Measurements from ENCODE around the gene EIF6.
"Not testable (repeated sequence)": the region's sequence is repeated elsewhere in the genome, so short reads cannot be mapped to it uniquely, and the experiment has no call there.

EIF6 gene

DNA sequence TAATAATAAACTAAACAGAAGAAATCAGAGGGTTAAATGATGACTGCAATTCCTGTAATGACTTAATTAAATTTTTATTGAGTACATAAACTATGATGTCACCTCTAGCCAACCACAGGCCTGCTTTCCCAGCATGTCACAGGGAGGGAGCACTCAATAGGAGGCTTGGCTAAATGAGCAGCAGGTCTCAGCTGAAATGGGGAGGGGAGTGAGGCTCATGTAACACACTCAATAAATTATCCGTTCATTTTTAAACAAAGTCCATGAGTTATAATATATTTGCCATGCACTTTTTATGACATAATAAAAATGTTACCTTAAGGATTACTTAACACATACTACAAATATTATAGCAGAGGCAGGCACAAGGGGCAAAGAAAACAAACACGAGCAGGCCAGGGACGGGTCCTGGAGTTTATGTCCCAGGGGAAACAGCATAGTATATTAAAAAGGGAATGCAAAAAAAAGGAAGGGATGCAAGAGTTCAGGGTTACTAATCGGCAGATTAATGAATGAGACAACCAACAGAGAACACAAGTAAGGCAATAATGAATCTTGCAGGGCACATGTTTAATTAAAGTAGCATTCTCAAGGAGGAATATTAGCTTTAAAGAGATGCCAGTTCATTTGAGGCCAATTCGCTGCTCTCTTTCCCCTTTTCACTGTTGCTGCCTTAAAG is 34.8 kb upstream of the EIF6 start:
- TF ChIP-seq, protein P1, sequence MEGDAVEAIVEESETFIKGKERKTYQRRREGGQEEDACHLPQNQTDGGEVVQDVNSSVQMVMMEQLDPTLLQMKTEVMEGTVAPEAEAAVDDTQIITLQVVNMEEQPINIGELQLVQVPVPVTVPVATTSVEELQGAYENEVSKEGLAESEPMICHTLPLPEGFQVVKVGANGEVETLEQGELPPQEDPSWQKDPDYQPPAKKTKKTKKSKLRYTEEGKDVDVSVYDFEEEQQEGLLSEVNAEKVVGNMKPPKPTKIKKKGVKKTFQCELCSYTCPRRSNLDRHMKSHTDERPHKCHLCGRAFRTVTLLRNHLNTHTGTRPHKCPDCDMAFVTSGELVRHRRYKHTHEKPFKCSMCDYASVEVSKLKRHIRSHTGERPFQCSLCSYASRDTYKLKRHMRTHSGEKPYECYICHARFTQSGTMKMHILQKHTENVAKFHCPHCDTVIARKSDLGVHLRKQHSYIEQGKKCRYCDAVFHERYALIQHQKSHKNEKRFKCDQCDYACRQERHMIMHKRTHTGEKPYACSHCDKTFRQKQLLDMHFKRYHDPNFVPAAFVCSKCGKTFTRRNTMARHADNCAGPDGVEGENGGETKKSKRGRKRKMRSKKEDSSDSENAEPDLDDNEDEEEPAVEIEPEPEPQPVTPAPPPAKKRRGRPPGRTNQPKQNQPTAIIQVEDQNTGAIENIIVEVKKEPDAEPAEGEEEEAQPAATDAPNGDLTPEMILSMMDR (IDR thresholded peaks at IDR 0.05; ENCODE audit: low read depth, low read length) = no peak
- DNase-seq (ENCODE audit: extremely low read depth, low read depth) = no peak

DNA sequence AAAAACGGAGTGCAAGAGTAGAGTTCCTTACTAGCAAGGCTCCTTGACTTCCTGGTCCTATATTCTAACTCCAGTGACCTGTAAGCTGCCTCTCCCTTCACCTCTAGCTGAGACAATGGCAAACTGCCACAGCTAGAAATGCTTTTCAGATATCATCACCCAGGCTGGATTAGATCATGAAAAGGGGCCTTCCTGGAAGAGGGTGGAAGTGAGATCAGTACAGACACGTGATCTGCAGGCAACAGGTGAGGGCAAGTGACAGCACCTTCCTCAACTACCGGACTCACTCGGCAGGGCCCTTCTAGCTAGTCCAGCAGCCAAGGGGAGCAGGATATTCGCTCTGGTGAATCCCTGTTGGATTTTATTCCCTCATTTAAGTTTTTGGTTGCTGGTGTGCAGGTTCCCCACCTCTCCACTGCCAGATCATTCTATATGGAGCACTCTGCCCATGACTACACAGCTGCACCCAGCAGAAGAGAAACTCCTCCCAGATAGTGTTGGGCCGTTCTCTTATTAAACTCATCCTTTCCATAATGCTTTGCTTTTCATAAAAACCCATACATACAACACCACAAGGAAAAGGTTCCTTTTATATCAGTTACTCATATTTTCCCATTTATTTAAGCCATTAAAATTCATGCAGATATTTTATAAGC is 34.1 kb upstream of the EIF6 start:
- TF ChIP-seq, protein P1 (IDR thresholded peaks at IDR 0.05; ENCODE audit: low read depth, low read length) = no peak
- no peak for DNase-seq (ENCODE audit: extremely low read depth, low read depth)

DNA sequence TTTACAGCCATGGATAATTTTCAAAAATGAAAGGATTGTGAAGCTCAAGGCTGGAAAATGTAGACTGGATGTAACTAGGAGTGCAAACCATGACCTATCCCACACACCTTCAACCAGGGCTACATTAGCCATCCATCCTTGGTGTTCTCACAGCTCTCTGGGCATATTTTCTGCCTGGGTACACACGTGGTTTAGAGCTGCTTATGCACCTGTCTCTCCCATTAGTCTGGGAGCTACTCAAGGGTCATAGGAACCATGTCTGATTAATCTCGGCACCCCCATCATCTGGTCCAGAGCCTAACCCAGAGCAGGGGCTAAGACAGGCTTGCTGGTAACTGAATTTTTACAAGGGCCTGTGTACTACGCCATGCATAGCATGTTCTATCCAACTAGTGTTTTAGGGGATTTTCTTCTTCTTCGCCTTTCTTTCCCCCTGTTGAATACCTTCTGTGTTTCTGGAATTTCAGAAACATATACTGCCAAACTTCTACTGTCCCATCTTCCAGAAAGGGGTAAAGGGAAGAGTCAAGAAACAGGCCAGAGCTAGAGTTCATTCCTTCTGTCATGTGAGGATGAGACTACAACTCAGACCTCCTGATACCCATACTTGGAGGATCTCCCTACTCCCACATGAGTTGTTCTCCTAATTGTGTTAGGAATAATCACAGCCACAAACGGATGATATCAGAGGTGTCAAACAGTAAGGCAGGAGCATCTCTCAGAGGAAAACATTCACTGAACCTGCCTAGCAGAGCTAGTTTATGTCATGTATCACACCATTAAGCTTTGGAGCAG is 33.0 kb upstream of the EIF6 start:
- no peak for DNase-seq (ENCODE audit: extremely low read depth, low read depth)
- TF ChIP-seq, protein P1 (IDR thresholded peaks at IDR 0.05; ENCODE audit: low read depth, low read length) = no peak

DNA sequence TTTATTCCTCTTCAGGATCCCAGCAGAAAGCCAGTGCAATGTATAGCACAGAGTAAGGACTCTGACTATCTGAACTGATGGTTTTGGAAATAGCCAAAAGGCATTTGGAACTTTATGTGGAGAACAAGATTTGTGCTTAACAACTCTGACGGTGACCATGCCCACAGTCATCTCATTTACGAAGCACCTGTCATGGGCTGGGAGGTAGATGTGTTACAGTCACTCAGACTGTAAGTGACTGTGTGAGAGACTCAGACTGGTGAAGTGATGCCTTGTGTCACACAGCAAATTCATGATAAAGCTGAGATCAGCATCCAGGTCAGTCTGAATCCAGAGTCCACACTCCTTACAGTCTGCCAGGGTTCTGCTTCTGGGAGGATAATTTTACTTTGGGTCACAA is 31.5 kb upstream of the EIF6 start:
- TF ChIP-seq, protein P1 (IDR thresholded peaks at IDR 0.05; ENCODE audit: low read depth, low read length) = no peak
- no peak for DNase-seq (ENCODE audit: extremely low read depth, low read depth)

DNA sequence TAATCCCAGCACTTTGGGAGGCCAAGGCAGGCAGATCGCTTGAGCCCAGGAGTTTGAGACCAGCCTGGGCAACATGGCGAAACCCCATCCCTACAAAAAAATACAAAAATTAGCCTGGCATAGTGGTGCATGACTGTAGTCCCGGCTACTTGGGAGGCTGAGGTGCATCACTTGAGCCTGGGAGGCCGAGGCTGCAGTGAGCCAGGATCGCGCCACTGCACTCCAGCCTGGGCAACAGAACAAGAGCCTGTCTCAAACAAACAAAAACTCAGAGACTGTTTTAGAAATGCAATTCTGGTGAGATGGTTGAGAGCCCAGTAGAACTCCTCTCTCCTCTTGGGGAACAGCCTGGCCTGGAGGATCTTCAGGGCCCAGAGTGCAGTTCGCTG is 31.1 kb upstream of the EIF6 start:
- not testable (repeated sequence) for DNase-seq (ENCODE audit: extremely low read depth, low read depth)

DNA sequence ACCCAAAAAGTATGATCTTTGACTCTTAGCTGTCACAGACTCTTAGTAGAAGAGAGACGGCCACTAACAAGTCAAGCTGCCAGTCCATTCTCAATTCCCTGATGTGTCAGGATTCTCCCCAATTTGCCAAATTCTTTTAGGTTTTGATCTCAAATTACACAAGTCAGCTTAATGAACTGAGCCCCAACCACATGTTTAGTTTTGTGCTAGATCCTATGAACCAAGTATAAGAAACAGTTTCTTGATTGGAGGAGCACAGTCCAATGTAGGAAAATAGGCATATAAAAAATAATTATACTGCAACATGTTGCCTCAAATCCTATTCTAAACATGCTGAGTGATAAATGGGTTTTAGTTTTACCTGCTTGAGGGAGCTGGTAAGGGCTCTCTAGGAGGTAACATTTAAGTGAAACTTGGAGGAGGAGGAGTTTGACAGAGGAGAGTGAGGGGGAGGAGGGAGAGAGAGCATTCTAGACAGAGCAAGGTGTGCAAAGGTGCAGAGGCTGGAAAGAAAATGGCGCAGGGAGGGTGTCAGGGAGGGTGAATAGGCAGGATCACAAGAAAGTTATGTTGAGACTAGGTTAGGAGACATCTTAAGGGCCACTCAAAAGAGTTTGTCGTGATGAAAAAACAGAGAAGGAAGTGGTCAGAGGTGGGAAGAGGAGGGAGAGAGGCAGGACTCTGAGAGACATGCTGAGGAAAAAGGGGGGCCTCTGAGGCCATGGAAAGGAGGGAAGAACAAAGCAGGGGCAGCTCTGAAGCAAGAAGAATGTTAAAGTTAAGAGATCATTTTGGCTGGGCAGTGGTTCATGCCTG is 30.5 kb upstream of the EIF6 start:
- no peak for DNase-seq (ENCODE audit: extremely low read depth, low read depth)
- TF ChIP-seq, protein P1 (IDR thresholded peaks at IDR 0.05; ENCODE audit: low read depth, low read length) = no peak

DNA sequence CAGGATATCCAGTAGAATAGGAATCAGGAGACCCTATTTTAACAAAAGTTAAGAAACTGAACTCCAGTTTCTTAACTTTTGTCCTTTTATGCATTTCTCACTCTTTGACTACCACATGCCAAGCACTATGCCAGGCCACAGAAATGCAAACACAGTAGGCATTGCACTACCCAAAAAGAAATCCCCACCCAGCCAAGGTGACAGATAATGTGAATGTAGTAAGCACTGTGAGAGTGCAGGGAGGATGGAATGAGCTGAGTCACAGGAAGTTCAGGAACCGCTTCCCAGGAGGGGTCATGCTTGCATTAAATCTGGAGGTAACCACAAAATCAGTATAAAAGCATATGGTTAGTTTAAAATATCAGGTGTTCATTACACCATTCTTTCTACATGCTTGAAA is 27.7 kb upstream of the EIF6 start:
- DNase-seq (ENCODE audit: extremely low read depth, low read depth) = peak; percentile 72
- TF ChIP-seq, protein P1 (IDR thresholded peaks at IDR 0.05; ENCODE audit: low read depth, low read length) = no peak
